GM19468 (cell line): ENCODE results near the gene POU2F3.
"Not testable (repeated sequence)": the region's sequence is repeated elsewhere in the genome, so short reads cannot be mapped to it uniquely, and the experiment has no call there.

Experiments
- ATAC-seq: cut with Tn5 transposase; IDR thresholded peaks from one replicate; pipeline ENCODE4 v1.9.1; 2021; ENCODE audit warnings: mild to moderate bottlenecking, moderate library complexity, moderate number of reproducible peaks; ENCODE audit not compliant: unreplicated experiment; ENCODE audit errors: extremely low read depth

POU2F3 gene

DNA sequence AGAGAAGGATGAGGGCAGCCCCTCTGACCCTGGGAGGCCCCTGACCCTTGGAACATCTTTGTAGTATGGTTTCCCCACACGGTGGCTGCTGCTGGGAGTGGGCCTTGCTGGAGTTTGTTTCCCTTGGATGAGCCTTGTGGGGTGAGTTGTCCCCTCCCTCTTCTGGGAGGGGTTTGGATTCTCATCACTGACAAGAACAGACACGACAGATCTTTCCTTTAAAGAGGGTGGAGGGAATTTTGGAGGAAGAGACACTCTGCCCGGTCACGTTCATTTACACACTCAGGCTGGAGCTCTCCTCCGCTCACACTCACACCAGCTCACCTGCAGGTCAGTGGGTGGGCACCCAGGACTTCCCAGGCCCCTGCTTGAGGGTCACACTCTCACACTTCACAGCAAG, 31.7 kb downstream of the POU2F3 start:
- ATAC-seq: no peak

DNA sequence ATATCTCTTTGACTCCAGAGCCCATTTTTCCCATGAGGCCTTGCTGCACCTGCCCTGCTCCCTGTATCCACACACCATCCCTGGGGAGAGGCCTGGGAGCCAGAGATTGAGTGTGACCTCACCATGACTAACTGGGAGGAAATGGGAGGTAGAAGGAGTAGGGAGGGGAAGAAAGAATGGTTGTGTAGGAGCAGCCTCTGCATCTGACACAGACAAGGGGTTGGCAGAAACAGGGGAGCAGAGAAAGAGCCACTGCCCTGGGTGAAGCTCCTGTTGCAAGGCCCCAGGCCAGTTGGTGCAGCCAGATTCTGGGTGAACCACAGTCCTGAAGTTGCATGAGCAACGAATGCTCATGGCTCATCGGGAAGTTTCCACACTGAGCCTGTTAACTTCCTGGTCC, 32.4 kb downstream of the POU2F3 start:
- ATAC-seq: no peak

DNA sequence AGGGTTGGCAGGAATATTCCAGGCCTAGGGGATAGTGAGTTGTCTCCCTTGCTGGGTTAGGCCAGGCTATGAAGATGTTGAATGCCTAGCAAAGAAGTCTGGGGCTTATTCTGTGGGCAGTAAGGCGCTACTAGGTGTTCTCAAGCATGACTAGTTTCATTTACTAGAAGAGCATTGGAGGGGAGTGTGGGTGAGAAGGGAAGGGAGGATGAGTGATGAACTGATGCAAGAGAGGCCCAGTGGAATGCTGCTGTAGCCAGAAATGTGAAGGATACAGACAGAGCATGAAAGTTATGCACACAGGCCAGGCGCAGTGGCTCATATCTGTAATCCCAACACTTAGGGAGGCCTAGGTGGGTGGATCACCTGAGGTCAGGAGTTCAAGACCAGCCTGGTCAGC, 33.5 kb downstream of the POU2F3 start:
- ATAC-seq: no peak

DNA sequence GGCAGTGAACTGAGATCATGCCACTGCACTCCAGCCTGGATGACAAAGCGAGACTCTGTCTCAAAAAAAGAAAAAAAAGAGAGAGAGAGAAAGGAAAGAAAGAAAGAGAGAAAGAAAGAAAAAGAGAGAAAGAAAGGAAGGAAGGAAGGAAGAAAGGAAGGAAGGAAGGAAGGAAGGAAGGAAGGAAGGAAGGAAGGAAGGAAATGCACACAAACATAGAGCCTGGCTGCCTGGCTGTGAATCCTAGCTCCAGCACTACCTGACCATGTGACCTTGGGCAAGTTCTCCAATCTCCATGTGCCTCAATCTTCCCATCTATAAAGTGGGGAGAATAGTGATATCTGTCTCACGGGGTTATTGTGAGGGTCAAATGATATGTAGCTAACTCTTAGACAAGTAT, 34.0 kb downstream of the POU2F3 start:
- ATAC-seq: not testable (repeated sequence)

DNA sequence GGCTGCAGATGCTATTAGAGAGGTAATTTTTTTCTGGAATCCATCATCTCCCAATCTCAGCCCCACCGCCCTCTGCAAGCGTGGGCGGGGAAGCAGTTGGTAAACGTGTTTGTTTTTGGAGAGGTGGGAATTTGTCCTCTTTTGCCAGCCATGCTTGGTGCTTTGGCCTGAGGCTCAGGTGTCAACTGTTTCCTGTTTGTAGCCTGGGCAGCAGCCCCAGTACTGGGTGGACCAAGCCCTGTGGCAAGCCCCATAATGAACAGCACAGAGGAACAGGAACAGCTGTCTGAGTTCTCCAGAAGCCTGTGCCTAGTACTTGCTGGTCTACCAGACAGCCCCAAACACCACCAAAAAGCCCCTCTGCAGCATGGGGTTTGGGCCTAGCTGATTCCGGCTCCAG, 39.6 kb downstream of the POU2F3 start:
- ATAC-seq: no peak

DNA sequence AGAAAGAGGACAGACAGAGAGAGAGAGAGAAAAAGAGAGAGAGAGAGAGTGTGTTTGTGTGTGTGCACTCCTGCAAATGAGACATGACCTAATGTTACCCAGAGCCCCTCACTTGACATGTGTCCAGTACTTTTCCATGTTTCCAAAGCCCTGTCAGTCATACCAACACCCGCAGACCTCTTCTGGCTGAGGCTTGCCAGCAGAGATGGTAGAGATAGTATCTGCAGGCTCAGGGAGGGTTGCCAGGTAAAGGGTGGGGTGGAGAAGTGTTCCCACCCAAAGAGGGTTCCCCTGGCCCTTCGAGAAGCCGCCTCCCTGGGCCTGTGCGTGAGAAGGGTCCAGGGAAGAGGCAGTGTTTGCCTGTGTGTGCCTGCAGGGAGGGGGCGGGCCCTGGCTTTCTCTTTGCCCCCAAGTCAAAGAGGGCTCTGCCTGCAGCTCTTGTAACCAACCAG, 40.7 kb downstream of the POU2F3 start:
- no peak for ATAC-seq

DNA sequence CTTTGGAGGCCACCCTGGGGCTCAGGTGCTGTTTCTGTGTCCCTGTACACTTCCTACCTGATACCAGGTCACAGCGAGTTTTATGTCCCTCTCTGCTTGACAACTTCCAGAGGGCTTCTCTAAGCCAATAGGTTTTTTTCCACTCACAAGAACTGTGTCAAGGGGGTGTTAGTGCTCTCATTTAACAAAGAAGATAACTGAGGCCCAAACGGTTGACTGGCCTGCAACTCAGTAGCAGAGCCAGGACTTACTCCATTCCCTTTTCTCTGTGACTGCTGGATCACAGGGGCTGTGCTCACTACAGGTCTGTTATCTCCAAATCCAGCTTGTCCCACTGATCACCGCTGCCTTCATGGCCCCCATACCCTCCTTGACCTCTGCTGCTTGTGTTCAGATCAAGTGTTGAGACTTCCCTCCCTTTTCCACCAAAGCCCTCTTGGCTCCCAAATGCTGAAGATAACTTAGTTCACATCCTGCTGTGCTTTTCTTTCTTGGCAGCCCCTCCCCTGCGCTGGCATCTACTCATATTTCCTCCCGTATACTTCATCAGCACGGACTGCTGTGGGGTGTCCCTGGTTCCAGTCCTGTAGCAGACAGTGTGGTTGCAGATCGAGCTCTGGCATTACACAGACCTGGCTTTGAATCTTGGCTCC, 41.3 kb downstream of the POU2F3 start:
- no peak for ATAC-seq

DNA sequence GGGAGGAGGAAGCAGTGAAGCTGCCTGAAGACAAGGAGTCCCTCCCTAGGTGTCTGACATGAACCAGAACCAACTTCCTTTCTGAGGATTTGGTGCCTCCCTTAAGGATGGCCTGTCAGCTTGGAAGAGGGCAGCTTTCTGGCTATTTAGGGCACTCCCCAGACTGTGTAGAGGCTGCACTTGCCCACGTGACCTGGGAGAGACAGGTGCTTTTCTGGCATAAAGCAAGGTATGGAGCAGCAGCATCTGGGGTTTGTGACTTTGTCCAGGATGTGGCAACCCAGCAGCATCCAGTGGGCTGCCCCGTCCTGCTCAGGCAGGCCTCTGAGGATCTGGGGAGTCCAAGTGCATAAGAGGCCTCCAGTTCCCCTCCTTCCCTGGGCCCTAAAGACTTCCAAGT, 43.2 kb downstream of the POU2F3 start:
- ATAC-seq: no peak

DNA sequence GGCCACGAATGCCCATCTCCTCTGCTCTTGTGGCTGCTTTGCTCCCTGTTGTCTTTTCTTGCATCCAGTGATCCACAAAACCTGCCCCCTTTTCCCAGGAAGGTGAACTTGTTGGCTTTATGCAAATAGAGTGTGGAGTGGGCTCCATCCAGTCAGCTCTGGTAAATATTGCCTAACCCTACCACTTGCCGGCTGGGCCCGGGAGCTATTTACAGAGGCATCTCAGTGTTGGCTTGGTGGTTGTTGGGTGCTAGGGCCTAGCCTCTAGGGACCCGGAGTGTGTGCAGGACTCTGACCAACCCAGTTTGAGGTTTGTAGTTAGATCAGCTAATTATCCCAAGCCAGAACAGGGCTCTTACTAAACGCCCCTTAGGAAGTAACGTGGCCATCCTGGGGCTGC, 44.3 kb downstream of the POU2F3 start:
- no peak for ATAC-seq

DNA sequence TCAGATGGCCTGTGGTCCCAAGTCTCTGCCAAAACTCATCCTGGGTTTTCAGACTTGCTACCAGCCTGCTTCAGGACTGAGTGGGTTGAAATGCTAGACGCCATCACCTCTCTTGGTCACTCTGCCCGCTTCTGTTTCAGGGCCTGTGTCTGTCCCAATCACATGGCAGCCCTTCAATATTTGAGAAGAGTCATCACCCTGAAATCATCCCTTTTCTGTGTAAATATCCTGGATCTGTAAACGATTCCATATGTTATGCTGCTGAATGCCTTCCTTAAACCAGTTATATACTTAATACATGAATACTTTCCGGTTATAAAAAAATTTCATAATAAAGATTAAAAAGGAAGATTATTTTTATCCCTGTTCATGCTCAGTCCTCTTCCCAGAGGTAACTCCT, 45.3 kb downstream of the POU2F3 start:
- ATAC-seq: no peak

DNA sequence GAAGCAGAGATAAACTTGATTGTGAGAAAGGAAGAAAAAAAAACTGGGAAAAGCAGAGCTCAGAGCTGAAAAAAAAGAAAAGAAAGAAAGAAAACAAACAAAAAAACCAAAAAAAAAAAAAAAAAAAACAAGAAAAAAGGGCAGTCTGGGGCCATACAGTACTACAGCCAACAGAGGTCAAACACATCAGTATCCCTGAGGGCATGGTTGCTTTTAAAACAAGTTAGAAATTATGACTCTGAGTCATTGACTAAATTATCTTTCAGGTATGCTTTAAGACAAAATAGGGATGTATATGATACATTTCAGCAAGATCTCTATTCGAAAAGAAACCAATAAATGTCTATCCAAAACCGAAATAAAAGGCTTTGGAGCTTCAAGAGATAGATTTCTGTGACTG, 48.1 kb downstream of the POU2F3 start:
- no peak for ATAC-seq

DNA sequence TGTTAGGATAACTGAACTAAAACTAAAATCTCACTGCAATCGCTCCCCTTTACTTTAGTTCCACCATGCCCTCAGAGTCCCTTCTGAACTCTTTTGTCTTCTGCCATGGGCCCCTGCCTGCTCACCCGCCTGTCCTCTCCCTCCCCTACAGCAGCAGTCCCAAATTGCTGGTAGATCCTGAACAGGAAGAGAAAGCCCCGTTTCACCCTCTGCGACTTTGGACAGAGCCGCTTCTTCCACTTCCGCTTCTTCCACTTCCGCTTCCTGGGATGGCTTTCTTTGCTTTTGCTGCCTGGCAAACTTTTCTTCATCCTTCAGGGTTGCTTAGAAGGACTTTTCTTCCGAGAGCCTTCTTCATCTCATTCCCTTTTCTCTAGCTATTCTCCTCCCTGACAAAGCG, 49.5 kb downstream of the POU2F3 start:
- no peak for ATAC-seq

DNA sequence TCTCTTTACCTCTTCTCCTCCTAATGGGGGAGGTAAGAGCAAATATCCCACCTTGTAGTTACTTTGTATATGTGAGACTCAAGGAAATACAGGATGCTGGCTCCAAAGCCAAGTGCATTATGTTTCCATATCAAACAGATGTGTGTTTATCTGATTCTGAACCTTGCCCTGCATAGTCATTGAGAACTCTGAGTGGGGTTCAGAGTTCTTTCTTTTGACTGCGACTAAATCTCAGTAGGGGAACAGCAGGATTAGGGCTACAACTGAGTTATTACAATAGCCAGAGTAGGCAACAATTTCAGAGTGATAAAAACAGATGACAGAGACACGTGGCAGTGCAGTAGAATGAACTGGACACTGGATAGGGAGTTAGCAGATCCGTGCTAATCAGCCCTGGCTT, 51.0 kb downstream of the POU2F3 start:
- ATAC-seq: no peak

DNA sequence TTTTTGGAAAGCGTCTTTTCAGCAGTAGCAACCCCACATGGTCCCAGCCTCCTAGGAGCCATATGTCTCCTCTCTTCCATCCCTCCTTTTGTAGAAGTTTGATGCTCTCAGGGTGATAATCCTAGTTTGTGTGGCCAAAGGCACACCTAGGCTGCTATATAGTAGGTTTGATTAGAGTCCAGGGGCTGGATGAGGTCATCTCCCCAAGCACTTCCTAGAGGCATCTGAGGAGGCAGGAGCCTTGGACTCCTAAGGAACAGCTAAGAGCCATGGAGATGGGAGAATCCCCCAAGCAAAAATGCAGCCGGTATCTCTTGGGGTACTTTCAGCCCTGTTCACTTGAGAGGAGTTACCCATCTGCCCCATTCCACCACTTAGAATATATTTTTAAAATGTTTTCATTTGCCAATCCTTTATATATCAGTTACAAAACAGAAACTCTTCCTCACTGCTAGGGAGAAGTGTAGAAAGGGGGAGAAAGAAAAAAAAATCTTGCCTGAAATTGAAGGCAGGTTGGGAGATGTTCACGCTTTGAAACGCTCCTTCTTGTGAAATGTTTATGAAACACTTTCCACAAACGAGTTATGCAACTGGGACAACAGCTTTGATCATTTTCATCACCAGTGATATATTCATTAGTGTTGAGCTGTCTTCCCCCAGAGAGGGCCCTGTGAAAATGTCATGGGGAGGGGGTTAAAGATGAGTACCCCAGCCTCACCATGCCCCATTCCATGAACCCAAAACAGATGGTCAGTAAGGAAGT, 53.3 kb downstream of the POU2F3 start:
- ATAC-seq: no peak

DNA sequence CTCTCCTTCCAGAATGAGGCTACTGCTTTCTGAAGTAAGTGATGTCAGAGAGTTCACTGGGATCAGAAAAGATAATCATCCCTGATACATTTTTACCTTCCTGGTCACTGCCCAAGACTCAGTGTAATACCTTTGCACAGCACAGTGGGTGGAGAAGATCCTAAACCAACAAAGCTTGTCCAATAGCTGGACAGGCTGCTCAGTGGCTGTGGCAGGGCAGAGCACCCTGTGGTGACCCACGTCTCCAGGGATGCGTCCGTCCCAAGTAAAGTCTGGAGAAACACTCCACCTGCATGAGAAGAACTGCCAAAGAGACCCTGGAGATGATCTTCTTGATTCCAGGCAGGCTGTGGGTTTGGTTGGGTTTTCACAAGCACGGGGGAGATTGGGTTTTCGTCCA, 54.2 kb downstream of the POU2F3 start:
- no peak for ATAC-seq

DNA sequence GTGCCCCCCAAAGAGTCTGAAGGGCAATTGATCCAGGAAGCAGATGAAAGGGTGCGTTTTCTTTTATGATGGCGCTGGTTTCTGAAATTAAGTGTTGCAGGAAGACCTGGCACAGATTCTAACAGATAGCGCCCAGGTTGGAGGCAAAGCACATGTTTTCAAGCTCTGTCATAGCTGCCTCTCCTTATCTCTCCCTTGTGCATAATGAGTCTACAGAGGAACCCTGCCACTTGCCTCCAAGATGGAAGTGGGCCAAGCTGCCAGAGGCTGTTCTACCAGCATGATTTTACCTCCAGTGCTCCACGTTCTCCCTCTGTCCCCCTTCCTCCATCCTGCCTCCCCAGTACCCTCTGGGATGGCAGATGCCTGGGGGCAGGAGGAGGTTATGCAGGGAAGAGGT, 55.2 kb downstream of the POU2F3 start:
- no peak for ATAC-seq

DNA sequence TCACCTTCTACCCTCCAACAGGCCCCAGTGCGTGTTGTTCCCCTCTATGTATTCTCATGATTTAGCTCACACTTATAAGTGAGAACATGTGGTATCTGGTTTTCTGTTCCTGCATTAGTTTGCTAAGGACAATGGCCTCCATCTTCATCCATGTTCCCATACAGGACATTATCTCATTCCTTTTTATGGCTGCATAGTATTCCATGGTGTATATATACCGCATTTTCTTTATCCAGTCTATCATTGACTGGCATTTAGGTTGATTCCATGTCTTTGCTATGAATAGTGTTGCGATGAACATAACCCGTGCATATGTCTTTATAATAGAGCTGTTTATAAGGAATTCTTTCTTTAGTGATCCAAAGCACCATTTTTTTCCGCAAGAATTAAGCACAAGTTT, 56.6 kb downstream of the POU2F3 start:
- ATAC-seq: no peak

DNA sequence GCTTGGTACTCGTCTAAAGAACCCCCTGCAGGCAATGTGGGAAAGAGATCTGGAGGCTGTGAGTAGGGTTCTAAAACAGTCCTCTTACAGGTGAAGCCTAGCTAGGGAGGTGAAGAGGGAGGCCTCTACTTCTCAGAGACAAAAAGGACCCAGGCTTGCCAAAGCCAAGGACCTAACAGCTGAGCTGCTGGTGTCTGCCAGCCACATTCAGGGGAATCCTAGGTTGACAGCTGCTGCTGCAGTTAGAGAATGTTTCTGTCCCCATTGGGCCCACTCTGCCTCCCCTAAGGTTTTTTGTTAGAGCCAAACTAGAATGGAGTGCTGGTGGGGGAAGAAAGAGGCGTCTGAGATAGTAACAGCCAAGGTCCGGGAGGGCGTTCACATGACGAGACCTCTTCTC, 58.5 kb downstream of the POU2F3 start:
- no peak for ATAC-seq

DNA sequence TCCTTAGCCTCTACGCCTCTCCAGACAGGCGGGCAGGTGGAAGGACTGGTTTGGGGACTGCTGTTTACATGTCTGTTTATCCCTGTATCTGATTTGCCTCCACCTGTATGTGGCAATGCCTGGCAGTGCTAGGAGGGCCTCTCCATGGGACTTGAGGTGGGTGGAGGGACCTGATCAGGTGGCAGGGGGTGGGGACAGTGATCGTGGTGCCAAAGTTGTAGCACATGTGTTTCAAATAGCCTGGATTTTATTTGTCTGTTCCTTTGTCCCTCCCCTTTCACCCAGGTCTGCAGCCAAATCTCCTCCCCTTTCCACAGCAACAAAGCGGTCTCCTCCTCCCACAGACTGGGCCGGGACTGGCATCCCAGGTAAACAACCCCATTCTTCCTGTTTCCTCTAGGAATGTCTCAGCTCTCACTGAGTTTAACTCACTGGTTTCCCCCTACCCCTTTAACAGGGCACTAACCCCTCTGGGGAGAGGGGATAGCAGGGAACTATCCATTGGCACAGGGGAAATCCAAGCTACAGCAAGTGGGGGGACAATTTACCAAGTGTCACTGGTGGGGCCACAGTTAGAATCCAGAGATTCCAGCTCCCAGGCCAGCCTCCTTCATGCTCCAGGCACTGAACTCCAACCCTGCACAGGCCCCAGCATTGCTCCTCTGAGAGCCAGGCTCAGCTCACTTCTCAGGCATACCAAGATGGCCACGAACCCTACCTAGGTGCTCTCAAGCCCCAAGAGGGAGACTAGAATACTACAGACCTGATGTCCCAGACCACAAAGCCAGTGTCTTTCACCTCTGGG, 62.3 kb downstream of the POU2F3 start:
- no peak for ATAC-seq

DNA sequence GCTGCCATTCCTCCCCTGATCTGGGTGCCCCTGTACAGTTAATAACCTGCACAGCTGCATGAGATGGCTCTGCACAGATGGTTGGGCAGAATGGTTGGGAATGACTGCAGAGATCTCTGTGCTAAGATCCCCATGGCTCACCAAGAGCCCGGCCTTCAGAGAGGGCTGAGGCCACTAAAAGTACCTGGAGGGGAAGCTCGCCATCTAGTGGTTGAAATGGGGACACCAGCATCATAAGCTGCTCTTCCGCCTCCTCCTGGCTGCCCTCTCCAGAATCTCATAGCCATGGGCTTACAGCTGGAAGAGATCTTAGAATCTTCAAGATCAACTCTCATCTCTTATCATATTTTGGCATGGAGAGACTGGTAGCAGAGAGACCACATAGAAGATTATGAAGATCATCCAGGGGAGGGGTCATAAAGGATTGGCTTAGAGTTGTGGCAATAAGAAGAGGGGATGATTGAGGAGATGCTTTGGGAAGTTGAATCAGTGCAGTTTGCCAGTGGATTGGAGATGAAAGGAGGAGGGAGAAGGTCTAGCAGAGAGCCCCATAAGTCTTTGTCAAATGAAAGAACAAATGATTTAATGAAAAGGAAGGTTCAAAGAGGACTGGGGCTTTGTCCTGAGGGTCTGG, 63.2 kb downstream of the POU2F3 start:
- ATAC-seq: no peak

DNA sequence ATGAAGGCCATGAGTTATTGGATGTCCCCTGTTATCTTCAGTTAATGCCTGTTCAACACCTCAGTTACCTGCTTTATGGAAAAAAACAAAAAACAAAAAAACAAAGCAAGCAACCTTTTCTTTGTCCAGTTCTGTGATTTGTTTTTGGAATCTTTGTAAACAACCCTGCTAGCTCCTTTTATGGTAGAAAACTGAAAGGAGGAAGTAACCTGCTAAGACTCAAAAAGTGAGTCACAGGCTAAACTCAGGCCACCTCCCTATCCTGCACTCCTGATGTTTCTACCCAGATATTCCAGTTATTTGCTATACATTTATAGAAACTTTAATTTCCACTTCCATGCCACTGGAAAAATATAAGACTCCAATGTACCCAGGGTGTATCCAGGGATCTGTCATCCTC, 64.6 kb downstream of the POU2F3 start:
- no peak for ATAC-seq
